NCI-H1436 (cell line): ENCODE data around the gene ATXN3.
A peak's percentile ranks its signal among the peaks of the same experiment; 100 is the strongest.

Source experiments
- DNase-seq: peaks from one replicate; lab custom pipeline; 2025; lab: John Stamatoyannopoulos, UW

The ATXN3 gene

GRCh38 chr14:92106143-92106926 is at the start of gene ATXN3:
Gene ATXN3 (minus strand): TSS chr14:92106582. CDS start chr14:92106552, 30 bp downstream.
- DNase-seq: peak; percentile 97

GRCh38 chr14:92154283-92154942 is 48.0 kb upstream of the ATXN3 start:
- no peak for DNase-seq

- DNase-seq: no peak
Measured at GRCh38 chr14:92153581-92153980, 47.2 kb upstream of the ATXN3 start.

GRCh38 chr14:92144708-92145107 is 38.3 kb upstream of the ATXN3 start:
- DNase-seq: no peak

GRCh38 chr14:92143962-92144361 is 37.6 kb upstream of the ATXN3 start:
- DNase-seq: no peak

GRCh38 chr14:92143309-92143708 is 36.9 kb upstream of the ATXN3 start:
- no peak for DNase-seq

GRCh38 chr14:92135269-92135668 is 28.9 kb upstream of the ATXN3 start:
- DNase-seq: no peak

GRCh38 chr14:92134456-92134855 is 28.1 kb upstream of the ATXN3 start:
- no peak for DNase-seq

GRCh38 chr14:92122761-92123160 is 16.4 kb upstream of the ATXN3 start:
- DNase-seq: no peak

GRCh38 chr14:92122351-92122677 is 15.9 kb upstream of the ATXN3 start:
- DNase-seq: no peak

GRCh38 chr14:92121670-92122350 is 15.4 kb upstream of the ATXN3 start, which contains the start of the genes CPSF2 and NDUFB1:
Gene CPSF2 (plus strand): TSS chr14:92121969. CDS start chr14:92130985, 9,016 bp downstream.
Gene NDUFB1 (minus strand): TSS chr14:92121706. CDS start chr14:92117637, 4,069 bp downstream.
- peak; percentile 73 for DNase-seq

- DNase-seq: no peak
Measured at GRCh38 chr14:92121207-92121669, 14.9 kb upstream of the ATXN3 start.

- DNase-seq: no peak
Measured at GRCh38 chr14:92109490-92109889, 3.1 kb upstream of the ATXN3 start.

GRCh38 chr14:92108345-92109254 is 2.2 kb upstream of the ATXN3 start:
- no peak for DNase-seq

GRCh38 chr14:92105893-92106142 is 564 bp downstream of the ATXN3 start:
- no peak for DNase-seq

- no peak for DNase-seq
Measured at GRCh38 chr14:92105073-92105892, 1.1 kb downstream of the ATXN3 start.

GRCh38 chr14:92103363-92103989 is 2.9 kb downstream of the ATXN3 start:
- DNase-seq: no peak

- no peak for DNase-seq
Measured at GRCh38 chr14:92099802-92100201, 6.6 kb downstream of the ATXN3 start.

GRCh38 chr14:92093320-92093719 is 13.1 kb downstream of the ATXN3 start:
- DNase-seq: no peak

- no peak for DNase-seq
Measured at GRCh38 chr14:92088494-92088893, 17.9 kb downstream of the ATXN3 start.

GRCh38 chr14:92074555-92074954 is 31.8 kb downstream of the ATXN3 start:
- no peak for DNase-seq
